Measurements from ENCODE around the gene NECTIN4. TPM values are rescaled to one million over a fixed set of nuclear protein-coding genes. Genes with fewer than 3 reads are reported as not detected.

Gene NECTIN4
- total RNA-seq, 1 donor from 2014 or later: not detected

DNA sequence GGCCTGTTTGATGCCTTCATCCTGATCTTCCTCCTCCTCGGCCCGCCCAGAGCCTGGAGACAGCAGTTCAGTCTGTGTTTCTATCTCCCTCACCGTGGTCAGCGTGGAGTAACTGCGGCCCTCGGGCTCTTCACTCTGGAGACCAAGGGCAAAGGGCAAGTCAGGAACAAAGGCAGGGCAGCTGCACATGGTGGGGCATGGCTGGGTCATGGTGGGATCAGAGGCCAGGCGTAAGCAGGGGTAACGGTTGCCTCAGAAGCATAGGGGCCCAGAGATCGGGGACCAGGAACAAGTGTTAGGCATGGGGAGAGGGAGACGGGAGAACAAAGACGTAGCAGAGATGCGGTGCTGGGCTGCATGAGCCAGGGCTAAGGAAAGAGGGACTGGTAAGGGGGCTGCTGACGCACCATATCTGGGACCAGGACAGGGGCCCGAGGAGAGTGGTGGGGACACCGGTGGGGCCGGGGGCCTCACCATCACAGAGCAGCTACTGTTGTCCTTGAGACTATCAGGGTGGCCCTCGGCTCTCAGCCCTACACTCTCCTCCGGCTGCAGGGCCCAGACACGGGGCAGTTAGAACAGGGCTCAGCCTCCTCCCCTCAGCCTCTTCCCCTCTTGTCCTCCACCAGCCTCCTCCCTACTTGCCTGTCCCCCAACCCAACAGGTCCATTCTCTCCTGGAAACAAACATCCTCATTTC, 16.5 kb downstream of the NECTIN4 start:
- H3K27me3 Mint-ChIP-seq (ENCODE audit: insufficient read depth, low read depth): peaks cover 2% of the 10 kb centered on the region

GRCh38 chr1:161071886-161072371, 17.4 kb downstream of the NECTIN4 start:
- peaks cover 2% of the 10 kb centered on the region for H3K27me3 Mint-ChIP-seq (ENCODE audit: insufficient read depth, low read depth)
- Histone ChIP-seq H3K4me2 (no peak overlapping the region), H3K4me3 (no peak overlapping the region), H4K20me1 (ENCODE audit: low read depth) (no peaks in the 10 kb centered on the region), H3K79me2 (ENCODE audit: low read depth) (no peaks in the 10 kb centered on the region), H3K36me3 (no peaks in the 10 kb centered on the region), H2AFZ (replicated peaks) (no peak overlapping the region), H3K4me1 (no peaks in the 10 kb centered on the region), H3K27me3 (no peaks in the 10 kb centered on the region), H3F3A (ENCODE audit: low read depth) (no peaks in the 10 kb centered on the region), H3K9me3 (ENCODE audit: low read depth) (no peaks in the 10 kb centered on the region), H3K27ac (no peak overlapping the region), H3K9ac (no peak overlapping the region)
- peak; percentile 80 for DNase-seq (ENCODE audit: low spot score)
- TF ChIP-seq EZH2 (IDR thresholded peaks at IDR 0.05): no peak
- TF ChIP-seq, protein P1, sequence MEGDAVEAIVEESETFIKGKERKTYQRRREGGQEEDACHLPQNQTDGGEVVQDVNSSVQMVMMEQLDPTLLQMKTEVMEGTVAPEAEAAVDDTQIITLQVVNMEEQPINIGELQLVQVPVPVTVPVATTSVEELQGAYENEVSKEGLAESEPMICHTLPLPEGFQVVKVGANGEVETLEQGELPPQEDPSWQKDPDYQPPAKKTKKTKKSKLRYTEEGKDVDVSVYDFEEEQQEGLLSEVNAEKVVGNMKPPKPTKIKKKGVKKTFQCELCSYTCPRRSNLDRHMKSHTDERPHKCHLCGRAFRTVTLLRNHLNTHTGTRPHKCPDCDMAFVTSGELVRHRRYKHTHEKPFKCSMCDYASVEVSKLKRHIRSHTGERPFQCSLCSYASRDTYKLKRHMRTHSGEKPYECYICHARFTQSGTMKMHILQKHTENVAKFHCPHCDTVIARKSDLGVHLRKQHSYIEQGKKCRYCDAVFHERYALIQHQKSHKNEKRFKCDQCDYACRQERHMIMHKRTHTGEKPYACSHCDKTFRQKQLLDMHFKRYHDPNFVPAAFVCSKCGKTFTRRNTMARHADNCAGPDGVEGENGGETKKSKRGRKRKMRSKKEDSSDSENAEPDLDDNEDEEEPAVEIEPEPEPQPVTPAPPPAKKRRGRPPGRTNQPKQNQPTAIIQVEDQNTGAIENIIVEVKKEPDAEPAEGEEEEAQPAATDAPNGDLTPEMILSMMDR (IDR thresholded peaks at IDR 0.05): peak; percentile 71
- H3K9me3 Mint-ChIP-seq: no peaks in the 10 kb centered on the region
- no peaks in the 10 kb centered on the region for H3K36me3 Mint-ChIP-seq
- peak overlapping the region; percentile 23 for H3K4me3 Mint-ChIP-seq
- peak overlapping the region; percentile 97 for H3K27ac Mint-ChIP-seq
- H3K4me1 Mint-ChIP-seq: peaks cover 15% of the 10 kb centered on the region

More for the DNA sequence above, 16.5 kb downstream of the NECTIN4 start:
- no peak for DNase-seq (ENCODE audit: low spot score)
- no peak overlapping the region for H3K27ac ChIP-seq
- H3K9ac ChIP-seq: no peak overlapping the region
- Mint-ChIP-seq H3K36me3 (no peaks in the 10 kb centered on the region), H3K4me3 (peak overlapping the region; percentile 36), H3K27ac (peak overlapping the region; percentile 97), H3K4me1 (peaks cover 15% of the 10 kb centered on the region), H3K9me3 (no peaks in the 10 kb centered on the region)
- H3K9me3 ChIP-seq (ENCODE audit: low read depth): no peaks in the 10 kb centered on the region
- no peaks in the 10 kb centered on the region for H3K4me1 ChIP-seq
- H4K20me1 ChIP-seq (ENCODE audit: low read depth): no peaks in the 10 kb centered on the region
- H3K4me3 ChIP-seq: no peak overlapping the region
- no peaks in the 10 kb centered on the region for H3K27me3 ChIP-seq
- no peaks in the 10 kb centered on the region for H3K36me3 ChIP-seq
- H3K4me2 ChIP-seq: no peak overlapping the region
- no peaks in the 10 kb centered on the region for H3F3A ChIP-seq (ENCODE audit: low read depth)
- TF ChIP-seq, protein P1 (IDR thresholded peaks at IDR 0.05): no peak
- TF ChIP-seq EZH2phosphoT487 (IDR thresholded peaks at IDR 0.05): no peak
- TF ChIP-seq EZH2 (IDR thresholded peaks at IDR 0.05): no peak
- no peaks in the 10 kb centered on the region for H3K79me2 ChIP-seq (ENCODE audit: low read depth)
- H2AFZ ChIP-seq (replicated peaks): no peak overlapping the region

- no peaks in the 10 kb centered on the region for H3K36me3 Mint-ChIP-seq
- H4K20me1 ChIP-seq (ENCODE audit: low read depth): no peaks in the 10 kb centered on the region
- no peaks in the 10 kb centered on the region for H3K9me3 Mint-ChIP-seq
- peaks cover 15% of the 10 kb centered on the region for H3K4me1 Mint-ChIP-seq
- no peaks in the 10 kb centered on the region for H3K27me3 ChIP-seq
- H3K4me2 ChIP-seq: no peak overlapping the region
- H3K4me1 ChIP-seq: no peaks in the 10 kb centered on the region
- TF ChIP-seq, protein P1 (IDR thresholded peaks at IDR 0.05): no peak
- no peak for TF ChIP-seq EZH2phosphoT487 (IDR thresholded peaks at IDR 0.05)
- no peak for TF ChIP-seq EZH2 (IDR thresholded peaks at IDR 0.05)
- no peak overlapping the region for H3K4me3 ChIP-seq
- DNase-seq (ENCODE audit: low spot score): no peak
- H3K27ac ChIP-seq: no peak overlapping the region
- peaks cover 2% of the 10 kb centered on the region for H3K27me3 Mint-ChIP-seq (ENCODE audit: insufficient read depth, low read depth)
- no peaks in the 10 kb centered on the region for H3F3A ChIP-seq (ENCODE audit: low read depth)
- H3K27ac Mint-ChIP-seq: no peak overlapping the region
- H3K9ac ChIP-seq: no peak overlapping the region
- no peak overlapping the region for H2AFZ ChIP-seq (replicated peaks)
- no peak overlapping the region for H3K4me3 Mint-ChIP-seq
- H3K36me3 ChIP-seq: no peaks in the 10 kb centered on the region
- H3K79me2 ChIP-seq (ENCODE audit: low read depth): no peaks in the 10 kb centered on the region
- no peaks in the 10 kb centered on the region for H3K9me3 ChIP-seq (ENCODE audit: low read depth)
Observed at GRCh38 chr1:161070761-161071160, 18.6 kb downstream of the NECTIN4 start.

All from neural progenitor cell (in vitro differentiated cells).